GM23338 (cell line): Measurements from ENCODE around the gene ST6GALNAC3.

Experiments used
- CREB1 ChIP-seq: fragments of 250-450 bp; sonication (Bioruptor Pico); IDR thresholded peaks from 2 replicates; pipeline ENCODE4 v1.5.0; 2020; ENCODE audit warnings: low read depth, mild to moderate bottlenecking, moderate library complexity
- EZH2 ChIP-seq: fragments of 200-600 bp; sonication (generic); IDR thresholded peaks from one replicate; pipeline ENCODE4 v1.8.0; 2017; ENCODE audit warnings: antibody characterized with exemption, mild to moderate bottlenecking, low read depth; ENCODE audit not compliant: unreplicated experiment
- EZH2phosphoT487 ChIP-seq: fragments of 200-600 bp; sonication (generic); IDR thresholded peaks from one replicate; pipeline ENCODE4 v1.8.1; 2018; ENCODE audit warnings: antibody characterized with exemption; ENCODE audit not compliant: unreplicated experiment
- JUNB ChIP-seq: IDR thresholded peaks from one replicate; pipeline ENCODE4 v1.6.1; 2016; ENCODE audit warnings: antibody characterized with exemption; ENCODE audit not compliant: unreplicated experiment
- POLR2AphosphoS5 ChIP-seq: IDR thresholded peaks from 2 replicates; pipeline ENCODE4 v1.6.1; 2016; ENCODE audit warnings: antibody characterized with exemption, low read depth
- TF ChIP-seq, protein P1 (sequence below): IDR thresholded peaks from 2 replicates; pipeline ENCODE4 v1.6.1; 2016; ENCODE audit warnings: antibody characterized with exemption
- TF ChIP-seq, protein P2 (sequence below), 2 experiments: fragments of 200-600 bp in 1 of 2; sonication (generic) in 1 of 2; conservative IDR thresholded peaks; 2 replicates each; pipeline versions ENCODE4 v1.5.1 to v1.6.1; 2016 to 2017; ENCODE audit warnings: antibody characterized with exemption in 2 of 2, low read depth in 2 of 2, mild to moderate bottlenecking in 2 of 2, moderate library complexity in 1 of 2
- TF ChIP-seq, protein P3 (sequence below): IDR thresholded peaks from one replicate; pipeline ENCODE4 v1.6.1; 2018; ENCODE audit warnings: antibody characterized with exemption; ENCODE audit not compliant: unreplicated experiment

- TF ChIP-seq EZH2, result no peak
- TF ChIP-seq POLR2AphosphoS5, result no peak
- TF ChIP-seq, protein P1, sequence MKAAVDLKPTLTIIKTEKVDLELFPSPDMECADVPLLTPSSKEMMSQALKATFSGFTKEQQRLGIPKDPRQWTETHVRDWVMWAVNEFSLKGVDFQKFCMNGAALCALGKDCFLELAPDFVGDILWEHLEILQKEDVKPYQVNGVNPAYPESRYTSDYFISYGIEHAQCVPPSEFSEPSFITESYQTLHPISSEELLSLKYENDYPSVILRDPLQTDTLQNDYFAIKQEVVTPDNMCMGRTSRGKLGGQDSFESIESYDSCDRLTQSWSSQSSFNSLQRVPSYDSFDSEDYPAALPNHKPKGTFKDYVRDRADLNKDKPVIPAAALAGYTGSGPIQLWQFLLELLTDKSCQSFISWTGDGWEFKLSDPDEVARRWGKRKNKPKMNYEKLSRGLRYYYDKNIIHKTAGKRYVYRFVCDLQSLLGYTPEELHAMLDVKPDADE, result no peak
- no peak for TF ChIP-seq JUNB
- TF ChIP-seq, protein P2, sequence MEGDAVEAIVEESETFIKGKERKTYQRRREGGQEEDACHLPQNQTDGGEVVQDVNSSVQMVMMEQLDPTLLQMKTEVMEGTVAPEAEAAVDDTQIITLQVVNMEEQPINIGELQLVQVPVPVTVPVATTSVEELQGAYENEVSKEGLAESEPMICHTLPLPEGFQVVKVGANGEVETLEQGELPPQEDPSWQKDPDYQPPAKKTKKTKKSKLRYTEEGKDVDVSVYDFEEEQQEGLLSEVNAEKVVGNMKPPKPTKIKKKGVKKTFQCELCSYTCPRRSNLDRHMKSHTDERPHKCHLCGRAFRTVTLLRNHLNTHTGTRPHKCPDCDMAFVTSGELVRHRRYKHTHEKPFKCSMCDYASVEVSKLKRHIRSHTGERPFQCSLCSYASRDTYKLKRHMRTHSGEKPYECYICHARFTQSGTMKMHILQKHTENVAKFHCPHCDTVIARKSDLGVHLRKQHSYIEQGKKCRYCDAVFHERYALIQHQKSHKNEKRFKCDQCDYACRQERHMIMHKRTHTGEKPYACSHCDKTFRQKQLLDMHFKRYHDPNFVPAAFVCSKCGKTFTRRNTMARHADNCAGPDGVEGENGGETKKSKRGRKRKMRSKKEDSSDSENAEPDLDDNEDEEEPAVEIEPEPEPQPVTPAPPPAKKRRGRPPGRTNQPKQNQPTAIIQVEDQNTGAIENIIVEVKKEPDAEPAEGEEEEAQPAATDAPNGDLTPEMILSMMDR (conservative IDR thresholded peaks at IDR 0.05; ENCODE audit: low read depth in 2 of 2), result no peak
- TF ChIP-seq CREB1 (CRISPR knock-in tag), result no peak
- TF ChIP-seq, protein P3, sequence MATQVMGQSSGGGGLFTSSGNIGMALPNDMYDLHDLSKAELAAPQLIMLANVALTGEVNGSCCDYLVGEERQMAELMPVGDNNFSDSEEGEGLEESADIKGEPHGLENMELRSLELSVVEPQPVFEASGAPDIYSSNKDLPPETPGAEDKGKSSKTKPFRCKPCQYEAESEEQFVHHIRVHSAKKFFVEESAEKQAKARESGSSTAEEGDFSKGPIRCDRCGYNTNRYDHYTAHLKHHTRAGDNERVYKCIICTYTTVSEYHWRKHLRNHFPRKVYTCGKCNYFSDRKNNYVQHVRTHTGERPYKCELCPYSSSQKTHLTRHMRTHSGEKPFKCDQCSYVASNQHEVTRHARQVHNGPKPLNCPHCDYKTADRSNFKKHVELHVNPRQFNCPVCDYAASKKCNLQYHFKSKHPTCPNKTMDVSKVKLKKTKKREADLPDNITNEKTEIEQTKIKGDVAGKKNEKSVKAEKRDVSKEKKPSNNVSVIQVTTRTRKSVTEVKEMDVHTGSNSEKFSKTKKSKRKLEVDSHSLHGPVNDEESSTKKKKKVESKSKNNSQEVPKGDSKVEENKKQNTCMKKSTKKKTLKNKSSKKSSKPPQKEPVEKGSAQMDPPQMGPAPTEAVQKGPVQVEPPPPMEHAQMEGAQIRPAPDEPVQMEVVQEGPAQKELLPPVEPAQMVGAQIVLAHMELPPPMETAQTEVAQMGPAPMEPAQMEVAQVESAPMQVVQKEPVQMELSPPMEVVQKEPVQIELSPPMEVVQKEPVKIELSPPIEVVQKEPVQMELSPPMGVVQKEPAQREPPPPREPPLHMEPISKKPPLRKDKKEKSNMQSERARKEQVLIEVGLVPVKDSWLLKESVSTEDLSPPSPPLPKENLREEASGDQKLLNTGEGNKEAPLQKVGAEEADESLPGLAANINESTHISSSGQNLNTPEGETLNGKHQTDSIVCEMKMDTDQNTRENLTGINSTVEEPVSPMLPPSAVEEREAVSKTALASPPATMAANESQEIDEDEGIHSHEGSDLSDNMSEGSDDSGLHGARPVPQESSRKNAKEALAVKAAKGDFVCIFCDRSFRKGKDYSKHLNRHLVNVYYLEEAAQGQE, result no peak
- no peak for TF ChIP-seq EZH2phosphoT487
Observed at GRCh38 chr1:76541618-76542017, 467.1 kb downstream of the ST6GALNAC3 start.
